SK-N-DZ (cell line): ENCODE measurements around the gene HLA-DQA1.
"Not testable (repeated sequence)": the region's sequence is repeated elsewhere in the genome, so short reads cannot be mapped to it uniquely, and the experiment has no call there.

ENCODE experiments used
- DNase-seq: peaks from one replicate; pipeline ENCODE4 v3.0.0-alpha.2; 2015; ENCODE audit warnings: low spot score

The HLA-DQA1 gene

DNA sequence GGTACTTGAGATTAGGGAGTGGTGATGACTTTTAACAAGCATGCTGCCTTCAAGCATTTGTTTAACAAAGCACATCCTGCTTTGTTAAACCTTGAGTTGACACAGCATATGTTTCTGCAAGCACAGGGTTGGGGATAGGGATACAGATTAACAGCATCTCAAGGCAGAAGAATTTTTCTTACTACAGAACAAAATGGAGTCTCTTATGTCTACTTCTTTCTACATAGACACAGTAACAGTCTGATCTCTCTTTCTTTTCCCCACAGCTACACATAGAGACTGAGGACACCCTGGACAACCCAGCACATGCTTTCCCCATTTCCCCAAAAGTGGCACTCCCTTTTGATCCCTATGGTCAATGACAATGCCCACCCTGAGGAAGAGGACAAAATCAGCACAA lies 20.6 kb downstream of the HLA-DQA1 start:
- not testable (repeated sequence) for DNase-seq

DNA sequence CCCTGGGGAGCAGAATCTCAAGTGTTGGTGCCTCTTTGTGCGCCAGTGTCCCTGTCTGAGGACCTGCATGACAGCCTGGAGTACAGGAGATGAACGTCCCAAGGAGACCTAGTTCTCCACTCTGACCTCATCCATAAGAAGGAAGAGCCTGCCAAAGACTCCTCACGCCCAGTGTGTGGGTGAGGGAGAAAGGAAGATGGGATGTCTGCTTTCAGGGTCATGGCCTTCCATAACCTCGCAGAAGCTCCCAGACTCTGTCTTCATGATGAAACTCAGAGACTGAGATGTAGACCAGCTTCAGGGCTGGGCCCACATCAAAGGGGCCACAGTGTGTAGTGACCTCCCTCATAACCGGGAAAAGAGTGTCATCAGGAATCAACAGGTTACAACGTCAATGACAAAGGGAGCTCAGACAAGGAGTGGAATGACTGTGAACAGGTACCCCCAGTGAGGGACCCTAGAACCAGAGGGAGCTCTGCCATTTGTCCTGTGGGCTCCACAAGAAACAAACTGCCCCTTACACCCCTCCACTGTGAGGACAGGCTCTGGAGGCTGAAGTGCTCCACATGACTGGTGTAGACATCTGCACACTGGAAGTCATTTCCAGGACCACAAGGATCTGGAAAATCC lies 21.2 kb downstream of the HLA-DQA1 start:
- DNase-seq, result no peak

DNA sequence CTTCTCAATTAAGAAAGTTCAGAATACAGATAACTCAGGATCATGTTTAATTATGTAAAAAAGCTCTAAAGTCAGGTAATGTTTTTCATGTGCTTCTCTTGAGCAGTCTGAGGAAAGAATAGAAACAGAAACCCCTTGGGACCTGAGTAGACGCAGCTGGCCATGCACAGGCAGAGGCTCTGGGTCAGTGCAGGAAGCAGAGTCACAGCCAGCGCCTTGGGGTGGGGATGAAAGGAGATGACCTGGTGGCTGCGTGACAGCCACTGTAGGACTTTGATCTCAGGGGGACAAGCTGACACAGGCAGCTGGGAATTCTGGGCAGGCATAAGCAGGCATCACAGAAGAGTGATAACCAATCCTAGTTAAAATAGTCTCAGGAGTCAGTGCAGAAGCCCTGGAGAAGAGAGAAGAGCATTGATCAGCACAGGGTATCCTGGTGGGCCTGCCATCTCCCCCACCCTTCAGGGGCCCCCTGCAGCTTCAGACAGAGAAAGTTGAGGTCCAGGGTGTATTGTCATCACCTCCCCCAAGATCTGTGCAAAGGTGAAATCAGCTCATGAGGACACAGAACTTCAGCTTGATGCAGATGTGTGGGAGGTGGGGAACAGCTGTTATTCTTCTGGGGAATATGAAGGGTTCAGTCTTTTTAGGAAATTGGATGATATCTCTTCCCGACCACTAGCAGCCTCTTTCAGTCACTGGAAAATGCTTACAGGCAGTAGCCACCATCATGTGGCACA lies 22.8 kb downstream of the HLA-DQA1 start:
- DNase-seq, result no peak

DNA sequence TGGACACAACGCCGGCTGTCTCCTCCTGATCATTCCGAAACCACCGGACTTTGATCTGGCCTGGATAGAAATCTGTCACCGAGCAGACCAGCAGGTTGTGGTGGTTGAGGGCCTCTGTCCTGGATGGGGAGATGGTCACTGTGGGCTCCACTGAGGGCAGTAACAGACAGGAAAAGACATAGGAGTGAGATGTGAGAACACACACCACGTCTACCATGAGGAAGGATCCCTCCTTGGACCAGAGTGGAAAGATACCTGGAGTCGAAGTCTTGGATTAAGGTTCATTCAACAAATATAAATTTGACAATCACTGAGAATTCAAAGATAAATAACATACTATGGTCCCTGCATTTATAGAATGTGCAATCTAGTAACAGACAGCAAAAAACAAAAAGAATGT lies 24.9 kb downstream of the HLA-DQA1 start:
- no peak for DNase-seq

DNA sequence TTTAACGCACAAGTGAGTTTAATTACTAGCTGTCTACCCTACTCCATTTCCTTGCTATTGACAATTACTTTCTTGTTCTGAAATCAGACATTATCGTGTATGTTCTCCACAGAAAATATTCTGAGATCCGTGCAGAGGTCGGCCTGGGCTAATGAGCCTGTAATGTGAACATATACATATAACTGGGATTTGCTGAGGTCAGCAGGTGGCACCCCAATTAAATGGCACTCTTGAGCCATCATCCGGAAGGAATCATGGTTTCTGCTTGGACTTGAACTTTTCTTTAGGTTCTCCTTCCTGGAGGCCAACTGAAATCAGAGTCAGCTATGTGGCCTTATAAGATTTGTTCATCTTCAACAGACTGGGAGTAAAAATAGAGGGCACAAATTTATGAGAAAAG lies 25.6 kb downstream of the HLA-DQA1 start:
- DNase-seq, result no peak

DNA sequence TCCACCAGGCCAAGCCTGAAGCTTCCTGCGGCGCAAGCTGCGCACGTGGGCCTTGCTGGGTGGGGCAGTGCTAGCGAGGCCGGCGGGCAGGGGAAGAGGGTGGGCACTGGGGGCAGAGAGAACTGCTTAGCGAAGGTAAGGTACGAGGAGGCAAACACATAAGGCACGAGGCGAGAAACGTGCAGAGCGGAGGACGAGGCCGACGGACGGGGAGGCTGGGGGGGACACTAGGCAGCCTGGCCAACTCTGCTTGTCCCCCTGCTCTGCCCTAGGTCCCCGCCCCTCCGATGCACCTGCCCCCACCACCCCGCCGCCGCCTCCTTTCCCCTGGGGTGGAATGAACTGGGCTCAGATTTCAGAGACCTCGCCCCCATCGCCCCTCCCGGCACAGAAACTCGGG lies 27.1 kb downstream of the HLA-DQA1 start:
- DNase-seq, result no peak

DNA sequence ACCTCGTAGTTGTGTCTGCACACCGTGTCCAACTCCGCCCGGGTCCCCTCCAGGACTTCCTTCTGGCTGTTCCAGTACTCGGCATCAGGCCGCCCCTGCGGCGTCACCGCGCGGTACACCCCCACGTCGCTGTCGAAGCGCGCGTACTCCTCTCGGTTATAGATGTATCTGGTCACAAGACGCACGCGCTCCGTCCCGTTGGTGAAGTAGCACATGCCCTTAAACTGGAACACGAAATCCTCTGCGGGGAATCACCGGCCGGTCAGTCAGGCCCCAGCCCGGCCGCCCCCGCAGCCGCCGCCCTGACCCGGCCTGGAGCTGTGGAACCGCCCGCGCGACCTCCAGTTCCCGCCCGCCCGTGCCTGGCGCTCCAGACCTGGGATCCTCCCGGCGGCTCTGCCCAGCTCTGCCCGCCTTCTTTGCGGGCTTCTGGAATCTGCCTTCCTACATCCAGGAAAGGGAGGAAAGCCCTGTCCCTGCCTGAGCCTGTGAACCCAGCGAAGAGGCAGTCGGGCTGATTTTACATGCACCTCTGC lies 27.7 kb downstream of the HLA-DQA1 start:
- DNase-seq, result no peak

DNA sequence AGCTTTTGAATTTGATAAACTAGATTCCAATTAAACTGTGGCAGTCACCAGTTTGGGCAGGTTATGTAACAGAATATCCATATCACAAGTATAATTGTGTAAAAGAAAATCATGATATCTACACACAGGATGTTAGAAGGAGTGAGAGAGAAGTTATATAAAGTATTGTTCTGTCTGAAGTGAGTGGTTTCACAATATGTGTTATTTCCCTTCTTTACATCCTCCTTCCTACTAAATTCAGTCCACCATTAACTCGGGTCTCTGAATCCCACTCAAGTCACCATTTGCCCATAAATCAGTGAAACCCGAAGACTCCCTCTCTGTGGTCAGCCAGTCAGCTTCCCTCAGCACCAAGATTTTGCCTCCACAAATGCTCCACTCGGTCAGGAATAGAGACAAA lies 28.5 kb downstream of the HLA-DQA1 start:
- DNase-seq, result no peak

DNA sequence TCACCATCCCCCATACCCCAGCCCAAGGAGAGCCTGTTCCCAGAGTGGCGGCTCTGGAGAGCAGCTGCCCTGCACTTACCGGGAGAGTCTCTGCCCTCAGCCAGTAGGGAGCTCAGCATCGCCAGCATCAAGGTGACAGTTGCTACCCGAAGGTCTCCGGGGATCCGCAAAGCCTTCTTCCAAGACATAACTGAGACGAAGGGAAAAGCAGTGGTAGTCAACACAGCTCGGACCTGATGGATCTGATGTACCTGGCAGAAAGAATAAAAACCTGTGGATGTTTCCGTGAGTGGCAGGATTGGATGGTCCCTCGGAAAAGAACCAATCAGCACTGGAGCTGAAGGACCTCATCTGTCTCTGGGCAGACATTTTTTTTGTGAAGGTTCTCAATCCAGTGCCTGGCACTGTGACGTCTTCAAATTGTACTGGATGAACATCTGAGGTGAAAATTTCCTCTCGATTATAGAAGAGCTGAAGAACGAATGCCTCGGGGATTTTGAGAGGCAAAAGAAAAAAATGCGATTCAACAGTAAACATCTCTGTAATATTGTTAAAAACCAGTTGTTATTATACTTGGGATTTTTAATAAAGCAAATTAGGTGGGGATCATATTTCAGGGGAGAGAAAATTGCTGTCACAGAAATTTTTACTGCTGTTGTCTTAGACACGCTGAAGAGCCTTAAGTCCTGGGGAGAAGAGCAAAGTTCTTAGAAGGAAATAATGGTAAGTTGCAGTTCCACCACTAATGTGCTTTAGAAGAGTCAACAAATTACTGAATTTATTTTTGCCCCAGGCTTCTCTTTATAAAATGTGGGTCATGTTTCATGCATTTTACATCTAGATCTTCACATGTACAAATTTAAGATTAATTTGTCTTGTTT lies 29.5 kb downstream of the HLA-DQA1 start, which contains the start of gene HLA-DQB1:
TSS of gene HLA-DQB1 (minus strand) at position 238 of the 881 bp plus-strand sequence. CDS start at position 188, 50 bp downstream.
- no peak for DNase-seq

DNA sequence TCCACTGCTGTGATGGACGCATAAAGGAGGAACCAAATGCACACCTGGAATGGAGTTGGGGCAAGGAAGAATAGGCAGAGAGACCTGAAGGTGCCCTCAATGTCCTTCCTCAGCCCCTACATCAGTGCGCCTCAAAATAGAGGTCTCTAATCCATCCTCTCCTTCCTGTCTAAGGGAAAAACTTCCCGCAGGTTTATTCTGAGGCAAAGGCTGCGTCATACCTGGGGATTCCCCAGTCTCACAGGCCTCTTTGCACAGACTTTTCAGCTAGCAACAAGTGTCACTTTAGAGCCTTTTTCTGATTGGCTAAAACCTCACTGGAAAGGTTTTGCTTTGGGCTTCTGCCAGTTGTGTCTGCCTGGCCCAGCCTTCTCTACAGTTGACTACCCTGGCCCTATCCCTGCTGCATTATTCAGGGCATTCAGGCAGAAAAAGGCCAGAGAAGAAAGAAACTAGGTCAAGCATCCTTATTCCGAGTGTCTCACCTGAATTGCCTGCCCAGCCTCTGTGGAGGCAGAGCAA lies 31.1 kb downstream of the HLA-DQA1 start:
- no peak for DNase-seq

DNA sequence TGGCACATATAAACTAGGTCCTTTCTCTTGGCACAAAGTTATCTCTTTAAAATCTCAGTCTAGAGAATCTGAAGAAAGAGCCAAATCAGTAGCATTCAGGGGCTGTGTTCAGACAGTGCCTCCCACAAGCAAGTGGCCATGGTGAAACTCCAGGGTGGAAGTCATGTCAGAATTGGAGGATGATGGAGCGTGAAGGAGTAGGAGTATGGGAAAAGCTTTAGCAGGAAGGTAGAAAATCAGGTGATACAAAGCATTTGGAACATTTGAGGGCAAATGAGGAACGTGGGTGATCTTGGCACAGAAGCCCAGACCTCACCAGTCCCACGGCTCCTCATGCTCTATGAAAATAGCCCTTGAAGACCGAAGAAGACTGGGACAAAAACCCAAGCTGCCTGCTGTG lies 32.0 kb downstream of the HLA-DQA1 start:
- DNase-seq, result no peak

DNA sequence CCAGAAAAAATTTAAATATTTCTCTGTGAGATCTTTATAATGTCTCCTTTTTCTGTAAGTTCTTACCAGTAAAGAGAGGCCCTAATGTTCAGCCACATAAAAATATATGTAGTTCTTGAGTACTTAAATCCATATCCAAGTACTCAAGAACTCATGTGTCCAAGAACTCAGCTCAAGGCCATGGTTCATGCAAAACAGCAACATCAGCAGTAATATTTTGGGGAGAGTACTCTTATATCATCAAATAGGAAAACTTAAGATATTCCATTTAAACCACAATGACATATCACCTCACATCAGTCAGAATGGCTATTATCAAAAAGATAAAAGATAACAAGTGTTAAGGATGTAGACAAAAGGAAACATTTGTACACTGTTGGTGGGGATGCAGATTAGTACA lies 32.7 kb downstream of the HLA-DQA1 start:
- DNase-seq, result no peak

DNA sequence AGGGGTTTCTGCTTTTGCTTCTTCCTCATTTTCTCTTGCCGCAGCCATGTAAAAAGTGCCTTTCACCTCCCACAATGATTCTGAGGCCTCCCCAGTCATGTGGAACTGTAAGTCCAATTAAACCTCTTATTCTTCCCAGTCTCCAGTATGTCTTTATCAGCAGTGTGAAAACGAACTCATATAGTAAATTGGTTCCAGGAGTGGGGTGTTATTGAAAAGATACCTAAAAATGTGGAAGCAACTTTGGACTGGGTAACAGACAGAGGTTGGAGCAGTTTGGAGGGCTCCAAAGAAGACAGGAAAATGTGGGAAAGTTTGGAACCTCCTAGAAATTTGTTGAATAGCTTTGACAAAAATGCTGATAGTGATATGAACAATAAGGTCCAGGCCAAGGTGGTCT lies 34.7 kb downstream of the HLA-DQA1 start:
- not testable (repeated sequence) for DNase-seq

DNA sequence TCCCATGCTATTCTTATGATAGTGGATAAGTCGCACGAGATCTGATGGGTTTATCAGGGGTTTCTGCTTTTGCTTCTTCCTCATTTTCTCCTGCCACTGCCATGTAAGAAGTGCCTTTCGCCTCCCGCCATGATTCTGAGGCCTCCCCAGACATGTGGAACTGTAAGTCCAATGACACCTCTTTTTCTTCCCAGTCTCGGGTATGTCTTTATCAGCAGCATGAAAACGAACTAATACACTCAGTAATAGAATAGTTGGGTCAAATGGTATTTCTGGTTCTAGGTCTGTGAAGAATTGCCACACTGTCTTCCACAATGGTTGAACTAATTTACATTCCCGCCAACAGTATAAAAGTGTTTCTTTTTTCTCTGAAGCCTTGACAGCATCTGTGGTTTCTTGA lies 36.9 kb downstream of the HLA-DQA1 start:
- DNase-seq, result not testable (repeated sequence)

DNA sequence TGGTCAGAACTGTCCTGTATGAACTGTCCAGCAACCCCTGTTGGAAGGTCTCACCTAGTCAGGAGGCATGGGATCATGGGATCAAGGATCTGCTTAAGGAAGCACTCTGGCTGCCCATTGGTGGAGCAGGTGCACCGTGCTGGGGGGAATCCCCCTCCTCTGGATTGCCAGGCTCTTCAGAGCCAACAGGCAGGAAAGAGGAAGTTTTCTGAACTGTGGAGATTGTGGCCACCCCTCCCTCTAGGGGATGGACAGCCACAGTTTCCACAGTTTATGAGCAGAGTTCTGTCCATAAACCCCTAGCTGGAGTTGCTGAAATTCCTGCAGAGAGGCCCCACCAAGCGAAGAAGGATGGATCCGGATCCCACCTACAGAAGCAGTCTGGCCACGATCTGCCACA lies 42.3 kb downstream of the HLA-DQA1 start:
- no peak for DNase-seq

DNA sequence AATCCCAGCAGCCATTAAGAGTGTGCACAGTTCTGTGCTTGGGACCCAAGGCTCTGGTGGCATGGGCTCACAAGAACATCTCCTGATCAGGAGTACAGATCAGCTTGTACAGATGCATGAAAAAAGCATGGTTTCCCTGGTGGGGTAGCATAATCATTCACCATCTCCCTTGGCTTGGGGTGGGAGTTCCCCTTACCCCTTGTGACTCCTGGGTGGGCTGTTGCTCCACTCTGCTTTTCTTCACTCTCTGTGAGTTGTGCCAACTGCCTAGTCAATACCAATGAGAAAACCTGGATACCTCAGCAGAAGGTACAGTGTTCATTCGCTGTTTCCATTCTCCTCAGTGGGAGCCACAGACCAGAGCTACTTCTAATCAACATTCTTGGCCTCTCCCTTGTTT lies 42.8 kb downstream of the HLA-DQA1 start:
- DNase-seq, result no peak

DNA sequence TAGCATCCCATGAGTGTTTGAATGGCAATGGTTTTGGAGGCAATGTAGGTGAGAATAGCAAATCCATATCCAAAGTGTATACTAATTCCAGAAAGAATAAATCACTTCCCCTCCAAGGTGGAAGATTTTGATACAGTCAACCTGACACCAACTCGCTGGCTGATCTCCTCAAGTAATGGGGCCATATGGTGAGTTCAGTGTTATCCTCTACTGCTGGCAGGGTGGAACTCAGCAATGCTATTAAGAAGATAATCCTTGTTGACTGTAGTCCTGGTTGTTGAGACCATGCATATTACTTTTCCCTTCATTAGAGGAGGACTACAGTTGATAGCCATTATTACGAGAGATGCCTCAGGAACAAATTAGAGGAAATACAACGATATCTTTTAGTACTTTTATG lies 47.0 kb downstream of the HLA-DQA1 start:
- no peak for DNase-seq

DNA sequence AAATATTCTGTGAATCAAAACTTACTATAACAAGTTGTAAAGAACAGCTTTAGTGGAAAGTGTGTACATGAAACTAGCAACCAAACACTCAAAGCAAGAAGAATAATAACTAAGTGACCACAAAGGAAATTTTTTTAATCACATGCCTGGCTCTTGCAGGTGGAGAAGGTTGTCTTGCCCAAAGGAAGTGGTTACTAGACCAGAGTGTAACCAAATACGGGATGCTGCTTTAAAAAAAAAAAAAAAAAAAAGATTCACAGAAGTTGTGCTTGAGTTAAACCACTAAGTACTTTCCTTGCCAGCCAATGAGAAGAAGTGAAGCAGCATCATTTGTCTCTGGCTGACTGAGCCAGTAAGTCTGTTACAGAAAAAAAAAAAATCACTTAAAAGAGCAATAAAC lies 48.4 kb downstream of the HLA-DQA1 start:
- no peak for DNase-seq

DNA sequence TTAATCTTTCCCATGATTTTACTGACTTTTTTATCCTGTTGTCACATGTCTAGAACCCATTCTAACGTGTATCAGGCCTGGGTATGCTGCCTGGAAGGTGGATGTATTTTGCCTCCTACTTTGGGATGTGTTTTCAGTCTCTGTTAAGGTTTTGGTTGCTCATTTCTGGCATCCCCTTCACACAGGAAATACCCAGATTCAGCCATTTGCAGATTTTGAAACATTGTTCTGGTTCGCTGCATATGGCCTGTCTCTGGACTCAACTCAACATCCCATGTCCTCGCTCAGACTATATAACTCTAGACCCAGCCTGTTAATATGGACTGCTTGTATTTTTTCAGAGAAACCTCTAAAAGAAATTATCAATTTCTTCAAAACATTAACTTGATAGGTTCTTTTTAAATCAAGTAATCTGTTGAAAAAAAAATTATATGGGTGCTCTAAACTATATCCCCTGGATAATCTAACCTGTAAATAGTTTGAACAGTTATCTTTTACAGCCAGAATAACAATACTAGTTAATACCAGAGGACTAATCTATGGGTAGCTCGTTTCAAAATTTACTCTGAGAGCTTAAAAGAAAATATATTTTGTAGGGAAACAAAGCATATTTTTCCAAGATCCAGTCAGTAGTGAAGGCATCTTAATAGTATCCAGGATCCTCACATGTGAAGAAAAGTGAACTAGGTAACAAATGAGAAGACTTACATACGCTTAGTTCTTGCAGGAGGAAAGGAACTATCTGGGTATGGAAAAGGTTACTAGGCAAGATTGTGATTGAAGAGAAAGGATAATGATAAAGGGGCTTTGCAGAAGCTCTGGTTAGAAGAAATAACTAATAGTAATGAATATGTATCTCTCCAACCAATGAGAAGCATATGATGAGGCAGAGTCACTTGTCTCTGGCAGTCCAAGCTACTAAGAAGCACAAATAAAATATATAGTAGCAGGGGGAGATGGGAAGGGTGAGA lies 52.6 kb downstream of the HLA-DQA1 start:
- no peak for DNase-seq

DNA sequence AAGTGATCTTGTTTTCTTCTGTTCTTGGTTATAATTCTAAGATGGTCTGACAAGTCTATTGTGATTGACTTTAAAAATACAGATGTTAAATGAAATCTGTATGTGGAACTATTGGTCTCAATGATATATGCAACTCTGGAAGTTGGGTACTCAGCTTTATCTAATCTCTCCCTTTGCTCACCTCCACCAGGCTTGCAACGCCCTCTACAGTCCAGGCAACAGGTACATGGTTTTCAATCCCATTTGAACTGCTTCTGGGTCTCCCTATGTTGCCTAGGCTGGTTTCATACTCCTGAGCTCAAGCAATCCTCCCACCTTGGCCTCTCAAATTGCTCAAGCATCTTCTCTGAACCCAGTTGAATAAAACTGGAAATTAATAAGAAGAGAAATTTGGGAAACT lies 54.8 kb downstream of the HLA-DQA1 start:
- no peak for DNase-seq
